GM21447 (cell line): Measurements from ENCODE around the gene ACTL8.

Source experiments
- ATAC-seq: cut with Tn5 transposase; IDR thresholded peaks from one replicate; pipeline ENCODE4 v1.9.1; 2021; ENCODE audit not compliant: unreplicated experiment

ACTL8 gene, protein sequence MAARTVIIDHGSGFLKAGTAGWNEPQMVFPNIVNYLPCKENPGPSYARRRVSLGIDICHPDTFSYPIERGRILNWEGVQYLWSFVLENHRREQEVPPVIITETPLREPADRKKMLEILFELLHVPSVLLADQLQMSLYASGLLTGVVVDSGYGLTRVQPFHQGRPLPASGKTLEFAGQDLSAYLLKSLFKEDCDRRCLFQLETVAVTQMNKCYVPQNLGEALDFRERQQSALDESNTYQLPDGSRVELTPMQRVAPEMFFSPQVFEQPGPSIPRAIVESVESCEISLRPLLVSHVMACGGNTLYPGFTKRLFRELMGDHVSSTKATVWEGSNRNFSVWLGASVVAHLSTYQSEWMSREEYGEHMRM

DNA sequence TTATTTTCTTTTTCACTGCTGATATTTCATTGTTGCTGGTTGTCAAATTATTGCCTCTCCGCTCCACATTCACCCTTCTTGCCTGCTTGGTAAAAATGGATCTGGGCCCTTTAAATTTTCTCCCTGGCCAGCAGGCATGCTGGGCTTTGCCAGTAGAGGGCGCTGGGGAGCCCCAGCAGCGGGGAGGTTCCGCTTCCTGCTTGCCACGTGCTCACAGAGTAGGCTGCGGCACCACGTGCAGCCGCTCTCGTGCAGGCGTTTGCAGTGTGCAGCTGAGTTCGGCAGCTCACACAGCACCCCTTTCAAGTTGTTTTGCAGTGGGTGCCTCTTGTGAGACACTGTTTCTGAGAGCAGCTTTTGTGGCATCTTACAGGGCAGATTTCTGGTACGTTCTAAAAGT lies at the start of gene ACTL8:
Gene ACTL8, plus strand, starts transcription at position 214 of the 400 bp plus-strand sequence. CDS start 67,676 bp downstream, outside the sequence.
- ATAC-seq = no peak

DNA sequence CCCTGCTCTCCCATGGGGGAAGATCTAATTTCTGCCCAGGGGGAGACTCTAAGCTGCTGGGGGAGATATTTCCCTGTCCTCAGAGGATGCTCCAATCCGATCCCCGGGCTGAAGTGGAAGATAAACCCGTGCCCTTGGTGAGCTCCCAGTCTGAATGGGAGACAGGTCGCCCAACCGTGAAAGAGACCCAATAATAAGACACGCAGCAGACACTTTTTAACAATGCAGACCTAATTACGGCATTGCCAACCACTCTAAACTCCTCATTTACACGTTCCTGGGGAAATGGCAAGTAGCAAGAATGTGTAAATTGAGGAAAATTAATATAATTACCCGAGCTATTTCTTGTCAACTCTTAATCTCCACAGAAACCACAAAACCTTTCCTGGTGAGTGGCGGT lies 48.7 kb upstream of the ACTL8 start:
- no peak for ATAC-seq

GRCh38 chr1:17709981-17710380 lies 45.2 kb upstream of the ACTL8 start:
- no peak for ATAC-seq

DNA sequence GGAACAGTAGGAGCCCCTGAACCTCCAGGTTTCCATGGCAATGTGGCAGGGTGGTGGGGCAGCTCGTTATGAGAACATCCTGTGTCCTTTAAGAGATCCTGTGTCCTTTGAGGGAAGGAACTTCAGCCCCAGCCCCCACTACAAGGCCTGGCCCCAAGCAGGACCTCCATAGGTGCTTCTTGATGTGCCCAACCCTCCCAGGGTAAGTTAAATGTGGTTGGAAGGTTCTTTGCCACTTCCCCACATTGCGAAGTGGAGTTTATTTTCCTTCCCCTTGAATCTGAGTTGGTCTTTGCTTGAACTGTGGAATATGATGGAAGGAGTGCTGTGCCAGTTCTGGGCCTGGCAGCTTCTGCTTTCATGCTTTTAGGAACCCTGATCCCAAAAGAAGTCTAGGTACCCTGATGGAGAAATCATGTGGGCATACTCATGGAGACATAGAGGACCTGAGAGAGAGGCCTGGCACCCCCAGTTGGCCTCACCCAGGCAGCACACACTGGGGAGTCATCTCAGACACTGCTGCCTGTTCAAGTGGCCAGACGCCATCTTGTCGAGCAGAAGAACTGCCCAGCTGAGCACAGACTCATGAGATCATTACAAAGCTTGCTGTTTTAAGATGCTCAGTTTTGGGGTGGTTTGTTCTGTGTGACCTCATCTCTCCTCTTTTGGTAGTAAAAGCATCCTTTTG lies 44.1 kb upstream of the ACTL8 start:
- no peak for ATAC-seq

DNA sequence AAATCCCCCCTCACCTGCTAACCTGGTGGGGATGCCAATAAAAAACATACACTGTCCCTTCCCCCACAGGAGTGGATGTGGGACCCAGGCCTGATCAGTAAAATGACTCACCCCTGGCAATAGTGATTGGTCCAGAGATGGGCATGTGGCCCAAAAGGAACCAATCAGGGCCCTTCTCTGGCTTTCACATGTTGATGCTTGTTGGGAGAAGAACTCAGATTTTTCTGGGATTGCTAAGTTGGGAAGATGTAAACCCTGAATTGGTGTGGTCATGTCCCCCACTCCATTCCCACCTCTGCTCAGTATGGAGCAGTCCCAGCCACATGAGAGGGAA lies 43.6 kb upstream of the ACTL8 start:
- no peak for ATAC-seq

GRCh38 chr1:17711941-17712340 lies 43.2 kb upstream of the ACTL8 start:
- no peak for ATAC-seq

- no peak for ATAC-seq
These were observed 41.1 kb upstream of the ACTL8 start for GRCh38 chr1:17713993-17714392.

DNA sequence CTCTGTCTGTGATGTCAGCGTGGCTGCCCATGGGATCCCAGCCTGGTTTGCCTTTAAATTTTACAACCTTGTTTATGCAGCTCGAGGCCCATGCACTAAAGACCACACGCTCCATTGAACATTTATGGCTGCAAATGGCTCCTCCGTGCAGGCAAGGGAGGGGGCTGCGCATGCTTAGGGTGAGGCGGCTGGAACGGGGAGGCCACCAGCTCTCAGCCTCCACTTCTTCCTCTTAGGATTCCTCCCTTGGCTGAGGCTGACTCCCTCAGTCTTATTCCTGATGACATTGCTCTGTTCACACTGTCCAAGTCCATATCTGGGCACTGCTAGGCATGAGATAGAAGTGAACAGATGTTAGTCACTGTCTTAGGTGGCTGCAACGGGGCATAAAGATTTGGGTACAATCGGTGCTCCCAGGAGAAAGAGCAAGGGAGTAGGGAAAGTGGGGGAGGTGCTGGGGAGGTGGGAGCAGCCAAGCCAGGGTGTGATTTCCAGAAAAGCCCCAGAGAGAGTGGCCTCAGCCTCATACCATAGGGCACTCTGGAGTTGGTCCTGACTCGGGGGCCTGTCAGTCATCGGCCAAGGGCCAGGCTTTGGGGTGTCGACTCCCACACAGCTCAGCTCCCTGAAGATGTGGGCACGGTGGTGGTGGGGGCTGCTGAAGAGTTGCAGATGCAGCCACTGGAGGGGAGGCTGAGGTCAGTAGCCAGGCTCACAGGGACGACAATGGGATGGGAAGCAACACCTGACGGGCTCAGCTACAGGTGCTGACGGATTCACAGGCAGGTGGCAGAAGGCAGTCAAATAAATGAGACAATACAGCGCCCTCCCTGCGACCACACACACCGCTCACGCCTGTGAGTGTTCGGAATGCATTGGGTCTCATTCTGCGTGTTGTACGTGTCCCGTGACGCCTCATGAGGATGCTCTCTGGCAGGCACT lies 37.3 kb upstream of the ACTL8 start:
- ATAC-seq = no peak

GRCh38 chr1:17719874-17720273 lies 35.3 kb upstream of the ACTL8 start:
- no peak for ATAC-seq

- no peak for ATAC-seq
These were observed 33.7 kb upstream of the ACTL8 start for GRCh38 chr1:17721444-17721843.

DNA sequence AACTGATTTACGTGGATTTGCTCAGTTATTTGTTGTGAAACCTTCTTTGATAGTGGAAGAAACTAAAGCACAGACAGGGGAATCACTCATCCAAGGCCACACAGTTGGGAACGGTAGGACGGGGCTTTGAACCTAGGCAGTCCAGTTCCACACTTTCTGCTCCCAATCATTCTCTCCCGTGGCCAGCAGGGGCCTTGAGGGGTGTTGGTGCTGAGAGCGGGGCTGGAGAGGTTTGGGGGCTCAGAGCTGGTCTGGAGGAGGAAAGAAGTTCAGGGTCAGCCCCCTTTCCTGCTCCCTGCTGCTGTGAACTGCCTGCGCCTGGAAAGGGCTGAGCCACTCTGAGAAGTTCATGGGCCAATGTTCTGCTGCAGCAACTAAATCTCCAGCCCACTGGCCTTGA lies 31.4 kb upstream of the ACTL8 start:
- ATAC-seq = no peak

DNA sequence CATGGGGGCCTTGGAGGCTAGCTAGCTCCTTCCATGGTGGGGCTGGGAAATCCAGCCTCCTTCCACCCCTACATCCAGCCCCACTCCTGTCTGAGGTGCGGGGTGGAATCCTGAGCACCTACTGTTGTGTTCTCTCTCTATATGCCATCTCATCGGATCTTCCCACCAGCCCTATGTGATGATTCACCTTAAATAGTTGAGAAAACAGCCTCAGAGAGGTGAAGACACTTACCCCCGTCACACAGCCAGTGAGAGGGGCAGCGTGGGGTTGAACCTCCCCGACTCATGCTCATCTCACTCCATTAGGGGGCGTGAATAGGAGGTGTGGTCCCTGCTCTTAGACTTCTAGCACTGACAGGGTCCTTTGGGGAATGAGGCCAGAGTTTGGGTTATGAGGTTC lies 31.0 kb upstream of the ACTL8 start:
- ATAC-seq = no peak

DNA sequence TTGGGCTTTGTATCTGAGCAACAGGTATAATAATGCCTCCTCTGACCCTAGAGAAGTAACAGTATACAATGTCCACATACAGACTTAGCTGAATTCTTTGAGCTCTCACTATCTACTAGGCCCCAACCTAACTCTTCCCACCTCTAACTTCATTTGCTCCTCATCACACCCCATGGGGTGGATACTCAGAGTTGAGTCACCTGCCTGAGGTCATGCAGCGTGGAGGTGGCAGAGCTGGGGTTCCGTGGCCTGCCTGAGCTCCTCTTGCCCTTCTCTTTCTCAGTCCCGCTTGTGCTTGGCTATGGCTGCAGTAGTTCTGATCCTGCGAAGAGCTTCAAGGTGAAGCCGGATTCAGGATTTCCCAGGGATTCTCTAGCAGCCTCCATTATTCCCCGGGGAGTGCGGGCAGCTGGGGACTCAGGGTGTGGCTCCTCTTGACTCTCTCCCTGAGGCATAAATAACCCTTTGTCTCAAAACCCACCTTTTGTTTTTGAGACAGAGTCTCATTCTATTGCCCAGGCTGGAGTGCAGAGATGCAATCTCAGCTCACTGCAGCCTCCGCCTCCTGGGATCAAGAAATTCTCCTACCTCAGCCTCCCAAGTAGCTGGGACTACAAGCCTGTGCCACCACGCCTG lies 29.9 kb upstream of the ACTL8 start:
- no peak for ATAC-seq

- ATAC-seq = no peak
These were observed 29.1 kb upstream of the ACTL8 start for GRCh38 chr1:17725811-17726582.

DNA sequence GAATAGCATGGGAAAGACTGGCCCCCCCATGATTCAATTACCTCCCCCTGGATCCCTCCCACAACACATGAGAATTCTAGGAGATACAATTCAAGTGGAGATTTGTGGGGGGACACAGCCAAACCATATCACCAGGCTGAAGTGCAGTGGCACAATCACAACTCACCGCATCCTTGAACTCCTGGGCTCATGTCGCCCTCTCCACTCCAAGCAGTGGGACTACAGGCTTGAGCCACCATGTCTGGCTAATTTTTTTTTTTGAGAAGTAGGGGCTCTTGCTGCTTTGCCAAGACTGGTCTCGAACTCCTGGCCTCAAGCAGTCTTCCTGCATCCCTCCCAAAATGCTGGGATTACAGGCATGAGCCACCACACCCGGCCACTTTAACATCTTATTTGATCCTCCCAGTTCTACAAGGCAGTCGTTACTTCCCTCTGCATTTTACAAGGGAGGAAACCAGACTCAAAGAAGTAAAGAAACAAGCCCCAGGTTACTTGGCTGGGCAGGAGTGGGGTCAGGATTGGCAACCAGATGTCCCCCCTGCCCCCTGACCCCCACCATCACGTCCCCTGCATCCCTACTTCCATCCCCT lies 26.9 kb upstream of the ACTL8 start:
- ATAC-seq = no peak

GRCh38 chr1:17729248-17729647 lies 25.9 kb upstream of the ACTL8 start:
- ATAC-seq = no peak

DNA sequence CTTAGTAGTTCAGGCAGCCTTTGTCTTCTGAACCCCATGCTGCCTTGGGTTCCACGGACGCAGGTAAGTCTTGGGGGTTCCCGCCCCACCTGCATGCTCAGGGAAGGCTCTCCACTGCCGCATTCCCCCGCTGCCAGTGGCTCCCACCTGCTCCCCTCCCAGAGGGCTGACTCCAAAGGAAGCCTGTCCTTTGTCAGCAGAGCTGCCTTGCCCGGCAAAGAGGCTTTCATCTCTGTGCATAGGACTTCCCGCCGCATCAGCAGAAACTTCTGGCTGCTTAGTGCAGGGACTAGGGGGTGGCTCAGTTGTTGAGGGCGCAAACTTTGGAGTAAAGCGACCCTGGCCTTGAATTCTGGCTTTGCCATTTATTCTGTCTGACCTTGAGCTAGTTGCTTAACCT lies 25.2 kb upstream of the ACTL8 start:
- ATAC-seq = no peak

GRCh38 chr1:17731460-17731859 lies 23.7 kb upstream of the ACTL8 start:
- ATAC-seq = no peak

DNA sequence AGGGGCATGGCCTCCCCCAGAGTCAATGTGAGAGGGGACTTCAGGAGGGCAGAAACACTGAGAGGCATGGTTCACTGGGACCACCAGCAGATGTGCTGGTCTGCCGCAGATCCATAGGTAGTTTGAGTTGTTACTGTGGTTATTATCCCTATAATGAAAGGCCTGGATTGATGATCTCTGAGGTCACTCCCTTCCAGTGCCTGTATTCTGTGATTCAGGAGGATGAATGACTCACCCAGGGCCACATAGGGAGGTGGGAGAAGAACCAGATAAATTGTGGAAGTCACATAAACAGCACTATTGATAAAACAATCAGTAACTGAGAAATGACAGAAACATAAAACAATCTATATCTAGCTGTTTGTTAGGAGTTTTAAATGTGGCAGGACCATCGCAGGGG lies 22.7 kb upstream of the ACTL8 start:
- no peak for ATAC-seq

GRCh38 chr1:17733661-17734060 lies 21.5 kb upstream of the ACTL8 start:
- ATAC-seq = no peak
